T-cell (primary cell): ENCODE data around the gene RTN4R. TPM values are rescaled to one million over a fixed set of nuclear protein-coding genes. Genes with fewer than 3 reads are reported as not detected.
"Not testable (repeated sequence)": the region's sequence is repeated elsewhere in the genome, so short reads cannot be mapped to it uniquely, and the experiment has no call there.

Experiments
- ATAC-seq, 4 experiments: fragments of 200-7000 bp in 3 of 4; fragments of 150-1000 bp in 1 of 4; cut with Tn5 transposase; replicated peaks in 1 of 4; 1 replicate in 3 of 4; 2 replicates in 1 of 4; pipeline ENCODE4 v1.10.0; 2021; ENCODE audit warnings: moderate library complexity in 3 of 4, mild to moderate bottlenecking in 2 of 4, moderate number of reproducible peaks in 1 of 4
- CTCF ChIA-PET, 2 donors: fragments of 300-600 bp; sonication (Branson Sonifier 250); formaldehyde crosslinking; loops; one replicate each; lab custom pipeline; 2022; ENCODE audit warnings: antibody characterized with exemption in 2 of 2; lab: Charles Lee
- POLR2A ChIA-PET, 2 donors: fragments of 300-600 bp; sonication (Branson Sonifier 250); formaldehyde crosslinking; loops; one replicate each; lab custom pipeline; 2022; ENCODE audit warnings: antibody characterized with exemption in 2 of 2; lab: Charles Lee
- DNase-seq, 35 experiments: peaks; one replicate each; pipeline versions ENCODE4 v3.0.0 to v3.0.0-alpha.2; 2013 to 2023
- H3K27ac ChIP-seq: one replicate; pipeline ENCODE4 v1.5.1; 2013; ENCODE audit warnings: low read length
- H3K27me3 ChIP-seq, 2 experiments: replicated peaks in 1 of 2; 1 replicate in 1 of 2; 2 replicates in 1 of 2; pipeline versions ENCODE4 v1.6.1 to v1.7.0; 2013; ENCODE audit warnings: low read length in 1 of 2, mixed read lengths in 1 of 2; ENCODE audit not compliant: control insufficient read depth in 2 of 2, insufficient read depth in 2 of 2; ENCODE audit errors: extremely low read depth in 1 of 2
- H3K36me3 ChIP-seq, 2 donors: 1 replicate in 1 of 2; 2 replicates in 1 of 2; pipeline versions ENCODE4 v1.6.1 to v1.7.0; 2013; ENCODE audit warnings: low read length in 1 of 2; ENCODE audit not compliant: control insufficient read depth in 2 of 2, insufficient read depth in 1 of 2; ENCODE audit errors: extremely low read depth in 1 of 2
- H3K4me1 ChIP-seq, 2 experiments: 1 replicate in 1 of 2; 2 replicates in 1 of 2; pipeline versions ENCODE4 v1.6.1 to v1.7.0; 2013; ENCODE audit warnings: low read length in 2 of 2, mixed read lengths in 1 of 2; ENCODE audit not compliant: insufficient read depth in 2 of 2, control insufficient read depth in 1 of 2; ENCODE audit errors: extremely low read depth in 1 of 2
- H3K4me3 ChIP-seq, 2 donors: 1 replicate in 1 of 2; 2 replicates in 1 of 2; pipeline versions ENCODE4 v1.5.1 to v1.7.0; 2013; ENCODE audit warnings: mild to moderate bottlenecking in 2 of 2, low read length in 1 of 2, moderate library complexity in 1 of 2; ENCODE audit not compliant: control insufficient read depth in 1 of 2; ENCODE audit errors: extremely low read depth in 1 of 2
- H3K9me3 ChIP-seq: 2 replicates; pipeline ENCODE4 v1.7.0; 2013
- H3K27ac Mint-ChIP-seq, 2 donors: one replicate each; pipeline ENCODE4 v1.8.0; 2020 to 2021; ENCODE audit warnings: mild to moderate bottlenecking in 2 of 2, mixed read lengths in 2 of 2
- H3K27me3 Mint-ChIP-seq, 2 donors: one replicate each; pipeline ENCODE4 v1.8.0; 2021 to 2022; ENCODE audit warnings: mixed read lengths in 2 of 2
- H3K36me3 Mint-ChIP-seq: one replicate; pipeline ENCODE4 v1.8.0; 2021; ENCODE audit warnings: mixed read lengths
- H3K4me1 Mint-ChIP-seq, 3 donors: one replicate each; pipeline ENCODE4 v1.8.0; 2020 to 2022; ENCODE audit warnings: mixed read lengths in 3 of 3, mild to moderate bottlenecking in 1 of 3
- H3K4me3 Mint-ChIP-seq, 3 donors: one replicate each; pipeline ENCODE4 v1.8.0; 2020 to 2022; ENCODE audit warnings: mild to moderate bottlenecking in 3 of 3, mixed read lengths in 3 of 3, moderate library complexity in 3 of 3
- H3K9me3 Mint-ChIP-seq, 3 donors: one replicate each; pipeline ENCODE4 v1.8.0; 2020 to 2022; ENCODE audit warnings: mixed read lengths in 3 of 3
- WGBS: methylation state at CpG from one replicate; pipeline ENCODE4 v1.1.5; 2013; ENCODE audit warnings: missing lambda C conversion rate; ENCODE audit not compliant: insufficient coverage; 5-methylcytosine and 5-hydroxymethylcytosine counted together
- total RNA-seq, 35 experiments: library from RNA in 6 of 35; stranded (reverse) in 6 of 35; fragments of 120-200 nt in 1 of 35; gene quantifications; one replicate each; pipeline versions ENCODE4 v1.2.1 to v1.2.4 and lab custom pipeline; 2013 to 2026

The RTN4R gene
- total RNA-seq, 5 donors from 2014 or later (not counting 1 experiment from before 2014, with no cell fraction given), result 0.33 to 4.1 (median 2.5) TPM

GRCh38 chr22:20276468-20276867, 8.3 kb upstream of the RTN4R start:
- Mint-ChIP-seq H3K36me3 (no peaks in the 10 kb centered on the region), H3K27me3 (peaks cover 0 to 2% of the 10 kb centered on the region in 2 donors), H3K4me3 (no peak overlapping the region), H3K27ac (no peak overlapping the region), H3K4me1 (peaks cover 0 to 1% (median 0%) of the 10 kb centered on the region in 3 donors), H3K9me3 (no peaks in the 10 kb centered on the region)
- Histone ChIP-seq H3K9me3 (no peaks in the 10 kb centered on the region), H3K36me3 (no peaks in the 10 kb centered on the region), H3K27me3 (peaks cover 0 to 8% of the 10 kb centered on the region in 2 experiments), H3K4me1 (no peaks in the 10 kb centered on the region), H3K27ac (no peak overlapping the region), H3K4me3 (no peak overlapping the region)
- POLR2A ChIA-PET, result no interaction called here
- CTCF ChIA-PET, result no interaction called here
- DNase-seq, result no peak
- ATAC-seq, result no peak
- 69% methylated on average over 7 of the region's 7 CpGs for WGBS

- H3K36me3 ChIP-seq, result no peaks in the 10 kb centered on the region
- no peak for ATAC-seq
- Mint-ChIP-seq H3K27ac (no peak overlapping the region), H3K27me3 (peaks cover 0 to 2% of the 10 kb centered on the region in 2 donors), H3K9me3 (no peaks in the 10 kb centered on the region), H3K4me3 (no peak overlapping the region), H3K4me1 (peaks cover 0 to 1% (median 0%) of the 10 kb centered on the region in 3 donors), H3K36me3 (no peaks in the 10 kb centered on the region)
- no peak overlapping the region for H3K27ac ChIP-seq
- H3K4me3 ChIP-seq, result no peak overlapping the region
- DNase-seq, result no peak
- ChIA-PET POLR2A (no interaction called here), CTCF (no interaction called here)
- WGBS, result 89% methylated on average over 4 of the region's 13 CpGs
- no peaks in the 10 kb centered on the region for H3K9me3 ChIP-seq
- peaks cover 0 to 9% of the 10 kb centered on the region in 2 experiments for H3K27me3 ChIP-seq
- no peaks in the 10 kb centered on the region for H3K4me1 ChIP-seq
Measured at GRCh38 chr22:20275836-20276235, 7.7 kb upstream of the RTN4R start.

- H3K9me3 ChIP-seq, H3K4me1 Mint-ChIP-seq, H3K4me3 ChIP-seq, H3K36me3 Mint-ChIP-seq, ATAC-seq, H3K4me3 Mint-ChIP-seq, H3K9me3 Mint-ChIP-seq, H3K27me3 ChIP-seq, H3K4me1 ChIP-seq, H3K27ac Mint-ChIP-seq, H3K27ac ChIP-seq, H3K27me3 Mint-ChIP-seq, DNase-seq, CTCF ChIA-PET, POLR2A ChIA-PET, H3K36me3 ChIP-seq: not testable (repeated sequence)
- WGBS, result no CpG with 5 or more reads among the region's 7 CpGs
Measured at GRCh38 chr22:20275325-20275724, 7.2 kb upstream of the RTN4R start.

GRCh38 chr22:20274374-20274773, 6.3 kb upstream of the RTN4R start:
- H3K27me3 ChIP-seq, H3K27me3 Mint-ChIP-seq, H3K4me1 ChIP-seq, H3K36me3 Mint-ChIP-seq, H3K36me3 ChIP-seq, H3K4me3 Mint-ChIP-seq, H3K9me3 ChIP-seq, ATAC-seq, H3K4me1 Mint-ChIP-seq, H3K27ac ChIP-seq, H3K4me3 ChIP-seq, H3K27ac Mint-ChIP-seq, POLR2A ChIA-PET, H3K9me3 Mint-ChIP-seq, DNase-seq, CTCF ChIA-PET: not testable (repeated sequence)
- WGBS, result 92% methylated on average over 7 of the region's 10 CpGs

- Histone ChIP-seq H3K4me1 (peaks cover 0 to under 1% of the 10 kb centered on the region in 2 experiments), H3K27me3 (peaks cover 0 to 11% of the 10 kb centered on the region in 2 experiments), H3K9me3 (no peaks in the 10 kb centered on the region), H3K4me3 (no peak overlapping the region), H3K27ac (no peak overlapping the region), H3K36me3 (no peaks in the 10 kb centered on the region)
- ChIA-PET POLR2A (no interaction called here), CTCF (no interaction called here)
- Mint-ChIP-seq H3K9me3 (no peaks in the 10 kb centered on the region), H3K4me3 (no peak overlapping the region), H3K27me3 (no peaks in the 10 kb centered on the region), H3K36me3 (no peaks in the 10 kb centered on the region), H3K4me1 (peaks cover 0 to 2% (median 2%) of the 10 kb centered on the region in 3 donors), H3K27ac (no peak overlapping the region)
- DNase-seq, result no peak
- no peak for ATAC-seq
- WGBS, result 78% methylated on average over 7 of the region's 12 CpGs
Measured at GRCh38 chr22:20273758-20274181, 5.7 kb upstream of the RTN4R start.

- no peaks in the 10 kb centered on the region for H3K9me3 Mint-ChIP-seq
- ATAC-seq, result no peak
- CTCF ChIA-PET, result no interaction called here
Measured at GRCh38 chr22:20272700-20273099, 4.6 kb upstream of the RTN4R start.

GRCh38 chr22:20272174-20272573, 4.1 kb upstream of the RTN4R start:
- Mint-ChIP-seq H3K4me3 (no peak overlapping the region), H3K9me3 (no peaks in the 10 kb centered on the region), H3K4me1 (peaks cover 0 to 5% (median 3%) of the 10 kb centered on the region in 3 donors), H3K27ac (no peak overlapping the region), H3K36me3 (no peaks in the 10 kb centered on the region), H3K27me3 (no peaks in the 10 kb centered on the region)
- Histone ChIP-seq H3K27ac (no peak overlapping the region), H3K4me3 (no peak overlapping the region), H3K9me3 (no peaks in the 10 kb centered on the region), H3K36me3 (no peaks in the 10 kb centered on the region), H3K4me1 (peaks cover 0 to 11% of the 10 kb centered on the region in 2 experiments), H3K27me3 (peaks cover 0 to 19% of the 10 kb centered on the region in 2 experiments)
- WGBS, result 97% methylated on average over 9 of the region's 9 CpGs
- CTCF ChIA-PET, result no interaction called here
- DNase-seq (no peak), ATAC-seq (no peak)
- POLR2A ChIA-PET, result no interaction called here

More at GRCh38 chr22:20272700-20273099, 4.6 kb upstream of the RTN4R start:
- POLR2A ChIA-PET, result no interaction called here
- Mint-ChIP-seq H3K27me3 (no peaks in the 10 kb centered on the region), H3K36me3 (no peaks in the 10 kb centered on the region), H3K4me1 (peaks cover 0 to 5% (median 3%) of the 10 kb centered on the region in 3 donors), H3K27ac (no peak overlapping the region), H3K4me3 (no peak overlapping the region)
- no peak for DNase-seq
- 67% methylated on average over 9 of the region's 13 CpGs for WGBS
- H3K9me3 ChIP-seq, result no peaks in the 10 kb centered on the region
- no peak overlapping the region for H3K4me3 ChIP-seq
- H3K4me1 ChIP-seq, result peaks cover 0 to 6% of the 10 kb centered on the region in 2 experiments
- no peak overlapping the region for H3K27ac ChIP-seq
- H3K36me3 ChIP-seq, result no peaks in the 10 kb centered on the region
- H3K27me3 ChIP-seq, result peaks cover 0 to 15% of the 10 kb centered on the region in 2 experiments
